ENCODE data around the gene SLC35F4. TPM values are rescaled to one million over a fixed set of nuclear protein-coding genes. Genes with fewer than 3 reads are reported as not detected.

Gene SLC35F4
- polyA plus RNA-seq, 1 donor = 0.09 TPM

DNA sequence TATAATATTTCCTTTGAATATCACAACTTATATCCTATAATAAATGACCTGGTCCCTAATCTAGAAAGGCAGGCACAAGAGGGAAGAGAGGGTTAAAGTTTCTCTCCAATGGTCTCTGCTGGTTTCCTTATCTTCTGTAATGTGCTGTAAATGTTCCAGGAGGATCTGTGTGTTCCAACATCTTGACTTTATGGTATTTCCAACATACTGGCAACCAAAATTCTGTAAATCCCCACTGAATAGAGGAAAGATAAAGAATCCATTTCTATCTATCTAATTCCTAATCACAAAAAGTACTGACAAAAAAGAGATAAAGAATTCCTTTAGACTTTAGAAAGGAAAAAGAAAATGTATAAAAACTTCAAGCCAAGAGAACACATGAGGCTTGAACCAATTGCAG is 225.9 kb downstream of the SLC35F4 start:
- Histone ChIP-seq H3K4me3 (ENCODE audit: low read length) (no peak overlapping the region), H3K27ac (ENCODE audit: low read length) (no peak overlapping the region), H3K27me3 (ENCODE audit: control insufficient read depth, insufficient read depth, low read length) (no peaks in the 10 kb centered on the region), H3K36me3 (ENCODE audit: control insufficient read depth, insufficient read depth, low read length) (no peaks in the 10 kb centered on the region), H3K9me3 (ENCODE audit: control insufficient read depth, low read depth, low read length) (no peaks in the 10 kb centered on the region), H3K4me1 (ENCODE audit: control insufficient read depth, insufficient read depth, low read length) (no peaks in the 10 kb centered on the region)
- no peak for DNase-seq

DNA sequence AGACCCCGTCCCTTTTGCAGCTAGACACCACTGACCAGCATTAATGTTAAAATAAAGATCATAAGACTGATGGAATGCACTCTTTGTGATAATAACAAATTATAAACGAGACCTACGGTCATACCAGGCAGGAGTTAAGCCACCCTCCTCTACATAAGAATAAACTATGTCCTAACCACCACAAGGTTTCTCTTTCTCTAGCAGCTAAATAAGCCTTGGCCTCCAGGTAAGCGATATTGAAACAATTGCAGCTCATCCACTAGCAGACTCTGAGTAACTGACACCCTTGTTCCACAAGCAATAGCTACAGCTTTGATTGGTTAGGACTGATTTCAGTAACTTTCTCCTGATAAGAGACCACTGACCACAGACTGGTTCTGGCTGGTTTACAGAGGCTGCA is 228.0 kb downstream of the SLC35F4 start:
- 100% methylated on average over 2 of the region's 4 CpGs for WGBS (ENCODE audit: insufficient coverage, low lambda C conversion rate)
- Histone ChIP-seq H3K27ac (ENCODE audit: low read length) (no peak overlapping the region), H3K4me1 (ENCODE audit: control insufficient read depth, insufficient read depth, low read length) (no peaks in the 10 kb centered on the region), H3K27me3 (ENCODE audit: control insufficient read depth, insufficient read depth, low read length) (no peaks in the 10 kb centered on the region), H3K9me3 (ENCODE audit: control insufficient read depth, low read depth, low read length) (no peaks in the 10 kb centered on the region), H3K4me3 (ENCODE audit: low read length) (no peak overlapping the region), H3K36me3 (ENCODE audit: control insufficient read depth, insufficient read depth, low read length) (no peaks in the 10 kb centered on the region)
- DNase-seq = no peak

DNA sequence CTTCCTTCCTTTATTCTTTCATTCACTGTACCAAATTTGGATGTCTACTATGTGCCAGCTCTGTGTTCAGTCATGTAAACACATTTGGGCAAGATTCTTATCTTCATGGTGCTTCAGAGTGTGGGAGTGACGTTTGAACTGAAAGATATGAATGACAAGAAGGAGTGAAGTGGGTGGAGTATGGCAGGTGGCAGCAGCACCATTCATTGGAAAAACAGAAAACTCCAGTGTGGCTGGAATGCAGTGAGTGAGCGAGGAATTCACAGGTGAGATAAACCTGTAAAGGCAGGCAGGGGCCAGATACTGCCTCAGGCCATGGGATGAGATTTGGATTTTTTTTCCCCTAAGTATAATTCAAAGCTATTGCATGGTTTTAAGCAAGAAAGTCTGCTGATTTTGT is 231.6 kb downstream of the SLC35F4 start:
- Histone ChIP-seq H3K36me3 (ENCODE audit: control insufficient read depth, insufficient read depth, low read length) (no peaks in the 10 kb centered on the region), H3K9me3 (ENCODE audit: control insufficient read depth, low read depth, low read length) (no peaks in the 10 kb centered on the region), H3K4me3 (ENCODE audit: low read length) (no peak overlapping the region), H3K27ac (ENCODE audit: low read length) (no peak overlapping the region), H3K27me3 (ENCODE audit: control insufficient read depth, insufficient read depth, low read length) (no peaks in the 10 kb centered on the region), H3K4me1 (ENCODE audit: control insufficient read depth, insufficient read depth, low read length) (no peaks in the 10 kb centered on the region)
- WGBS (ENCODE audit: insufficient coverage, low lambda C conversion rate) = 0% methylated on average over 1 of the region's 2 CpGs
- no peak for DNase-seq

DNA sequence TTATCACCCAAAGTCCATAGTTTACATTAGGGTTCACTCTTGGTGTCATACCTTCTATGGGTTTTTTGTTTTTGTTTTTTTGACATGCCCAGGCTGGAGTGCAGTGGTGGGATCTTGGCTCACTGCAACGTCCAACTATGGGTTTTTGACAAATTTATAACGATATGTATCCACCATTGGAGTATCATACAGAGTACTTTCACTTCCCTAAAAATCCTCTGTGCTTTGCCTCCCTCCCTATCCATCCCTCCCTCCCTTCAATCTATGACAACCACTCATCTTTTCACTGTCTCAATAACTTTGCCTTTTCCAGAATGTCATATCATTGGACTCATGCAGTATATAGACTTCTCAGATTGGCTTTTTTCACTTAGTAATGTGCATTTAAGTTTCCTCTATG is 233.2 kb downstream of the SLC35F4 start:
- DNase-seq = no peak
- H3K27ac ChIP-seq (ENCODE audit: low read length) = no peak overlapping the region
- H3K4me3 ChIP-seq (ENCODE audit: low read length) = no peak overlapping the region
- WGBS (ENCODE audit: insufficient coverage, low lambda C conversion rate) = 83% methylated on average over 2 of the region's 2 CpGs
- H3K4me1 ChIP-seq (ENCODE audit: control insufficient read depth, insufficient read depth, low read length) = no peaks in the 10 kb centered on the region
- no peaks in the 10 kb centered on the region for H3K27me3 ChIP-seq (ENCODE audit: control insufficient read depth, insufficient read depth, low read length)
- H3K9me3 ChIP-seq (ENCODE audit: control insufficient read depth, low read depth, low read length) = no peaks in the 10 kb centered on the region
- H3K36me3 ChIP-seq (ENCODE audit: control insufficient read depth, insufficient read depth, low read length) = no peaks in the 10 kb centered on the region

DNA sequence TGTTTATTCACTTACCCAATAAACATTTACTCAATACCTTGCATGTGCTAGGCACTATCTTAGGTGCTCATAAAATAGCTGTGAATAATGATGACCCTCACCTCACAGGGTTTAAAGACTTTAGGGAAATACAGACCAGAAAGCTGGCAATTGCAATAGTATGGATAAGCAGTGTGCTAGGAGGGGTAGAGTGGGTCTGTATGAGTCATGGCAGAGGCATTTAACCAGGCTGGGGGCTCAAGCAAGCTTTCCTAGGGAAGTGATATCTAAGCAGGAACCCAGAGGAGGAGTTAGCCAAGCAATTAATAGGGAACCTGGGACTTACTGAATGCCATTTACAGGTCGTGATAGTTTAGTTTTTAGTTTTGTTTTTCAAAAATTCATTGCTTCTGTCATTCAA is 248.4 kb downstream of the SLC35F4 start:
- Histone ChIP-seq H3K27me3 (ENCODE audit: control insufficient read depth, insufficient read depth, low read length) (no peaks in the 10 kb centered on the region), H3K9me3 (ENCODE audit: control insufficient read depth, low read depth, low read length) (no peaks in the 10 kb centered on the region), H3K4me3 (ENCODE audit: low read length) (no peak overlapping the region), H3K27ac (ENCODE audit: low read length) (no peak overlapping the region), H3K4me1 (ENCODE audit: control insufficient read depth, insufficient read depth, low read length) (no peaks in the 10 kb centered on the region), H3K36me3 (ENCODE audit: control insufficient read depth, insufficient read depth, low read length) (no peaks in the 10 kb centered on the region)
- no peak for DNase-seq
- no CpG with 5 or more reads among the region's 1 CpG for WGBS (ENCODE audit: insufficient coverage, low lambda C conversion rate)

DNA sequence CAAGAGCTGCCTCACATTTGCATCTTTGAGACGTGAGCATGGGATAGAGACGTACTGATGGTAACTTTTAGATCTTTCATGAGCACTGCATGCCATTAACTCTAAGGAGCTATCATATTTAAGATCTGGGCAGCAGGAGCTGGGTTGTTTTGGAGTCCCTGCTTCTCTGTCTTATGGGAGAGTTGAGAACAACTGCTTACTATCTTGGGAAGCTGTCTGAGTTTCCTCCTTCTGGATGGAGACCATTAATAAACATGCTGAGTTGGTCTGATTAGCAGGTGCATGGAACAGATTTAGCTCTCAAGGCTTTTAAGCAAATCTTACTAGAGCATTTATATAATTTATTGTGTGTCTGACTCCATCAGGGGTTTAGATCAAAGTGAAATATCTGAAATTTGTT is 252.9 kb downstream of the SLC35F4 start:
- Histone ChIP-seq H3K4me1 (ENCODE audit: control insufficient read depth, insufficient read depth, low read length) (no peaks in the 10 kb centered on the region), H3K27ac (ENCODE audit: low read length) (no peak overlapping the region), H3K36me3 (ENCODE audit: control insufficient read depth, insufficient read depth, low read length) (no peaks in the 10 kb centered on the region), H3K4me3 (ENCODE audit: low read length) (no peak overlapping the region), H3K9me3 (ENCODE audit: control insufficient read depth, low read depth, low read length) (no peaks in the 10 kb centered on the region), H3K27me3 (ENCODE audit: control insufficient read depth, insufficient read depth, low read length) (no peaks in the 10 kb centered on the region)
- WGBS (ENCODE audit: insufficient coverage, low lambda C conversion rate) = no CpG with 5 or more reads among the region's 2 CpGs
- DNase-seq = no peak

DNA sequence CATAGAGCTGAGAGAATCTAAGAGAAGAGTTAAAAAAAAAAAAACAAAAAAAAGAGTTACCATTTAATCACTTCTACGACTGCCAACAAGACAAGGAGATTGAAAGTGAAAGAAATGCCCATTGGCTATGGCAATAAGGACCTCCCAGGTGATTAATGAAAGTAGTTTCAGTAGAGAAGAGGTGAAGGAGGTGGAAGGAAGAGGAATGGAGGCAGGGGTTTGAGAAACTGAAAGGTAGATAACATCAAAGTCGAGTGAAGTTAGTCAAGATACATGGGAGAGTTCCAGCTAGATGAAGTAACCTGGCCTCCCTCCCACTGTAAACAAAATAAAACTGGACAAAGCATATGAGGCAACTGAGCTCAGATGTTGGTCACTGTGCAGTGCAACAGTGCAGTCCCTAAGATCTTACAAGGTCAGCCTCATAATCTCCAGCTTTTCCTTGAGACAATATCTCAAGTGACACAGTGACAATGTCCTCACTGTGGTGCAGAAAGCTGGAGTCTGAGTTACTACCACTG is 254.3 kb downstream of the SLC35F4 start:
- Histone ChIP-seq H3K4me3 (ENCODE audit: low read length) (no peak overlapping the region), H3K27ac (ENCODE audit: low read length) (no peak overlapping the region)
- 45% methylated on average over 2 of the region's 2 CpGs for WGBS (ENCODE audit: insufficient coverage, low lambda C conversion rate)

DNA sequence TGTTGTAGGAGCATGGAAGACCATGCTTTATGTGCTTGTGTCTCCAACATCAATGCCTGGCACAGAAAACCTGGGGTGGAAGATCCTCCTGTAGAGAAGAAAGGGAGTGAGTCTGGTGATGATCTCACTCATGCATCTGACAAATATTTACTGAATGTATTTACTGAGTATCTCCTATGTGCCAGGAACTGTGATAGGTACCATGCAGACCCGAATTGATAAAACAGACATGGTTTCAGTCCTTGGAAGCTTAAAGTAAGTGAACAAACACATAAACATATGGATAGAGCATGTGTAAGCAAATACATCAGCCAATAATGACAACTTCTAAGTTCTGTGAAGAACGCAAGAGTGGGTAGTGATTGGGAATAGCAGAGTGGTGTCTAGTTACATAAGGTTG is 255.3 kb downstream of the SLC35F4 start:
- no peak for DNase-seq
- 100% methylated on average over 1 of the region's 2 CpGs for WGBS (ENCODE audit: insufficient coverage, low lambda C conversion rate)
- H3K4me3 ChIP-seq (ENCODE audit: low read length) = no peak overlapping the region
- no peaks in the 10 kb centered on the region for H3K4me1 ChIP-seq (ENCODE audit: control insufficient read depth, insufficient read depth, low read length)
- H3K27ac ChIP-seq (ENCODE audit: low read length) = no peak overlapping the region
- H3K36me3 ChIP-seq (ENCODE audit: control insufficient read depth, insufficient read depth, low read length) = no peaks in the 10 kb centered on the region
- no peaks in the 10 kb centered on the region for H3K9me3 ChIP-seq (ENCODE audit: control insufficient read depth, low read depth, low read length)
- no peaks in the 10 kb centered on the region for H3K27me3 ChIP-seq (ENCODE audit: control insufficient read depth, insufficient read depth, low read length)

More for the DNA sequence above, 254.3 kb downstream of the SLC35F4 start:
- Histone ChIP-seq H3K9me3 (ENCODE audit: control insufficient read depth, low read depth, low read length) (no peaks in the 10 kb centered on the region), H3K36me3 (ENCODE audit: control insufficient read depth, insufficient read depth, low read length) (no peaks in the 10 kb centered on the region), H3K27me3 (ENCODE audit: control insufficient read depth, insufficient read depth, low read length) (no peaks in the 10 kb centered on the region), H3K4me1 (ENCODE audit: control insufficient read depth, insufficient read depth, low read length) (no peaks in the 10 kb centered on the region)
- no peak for DNase-seq

DNA sequence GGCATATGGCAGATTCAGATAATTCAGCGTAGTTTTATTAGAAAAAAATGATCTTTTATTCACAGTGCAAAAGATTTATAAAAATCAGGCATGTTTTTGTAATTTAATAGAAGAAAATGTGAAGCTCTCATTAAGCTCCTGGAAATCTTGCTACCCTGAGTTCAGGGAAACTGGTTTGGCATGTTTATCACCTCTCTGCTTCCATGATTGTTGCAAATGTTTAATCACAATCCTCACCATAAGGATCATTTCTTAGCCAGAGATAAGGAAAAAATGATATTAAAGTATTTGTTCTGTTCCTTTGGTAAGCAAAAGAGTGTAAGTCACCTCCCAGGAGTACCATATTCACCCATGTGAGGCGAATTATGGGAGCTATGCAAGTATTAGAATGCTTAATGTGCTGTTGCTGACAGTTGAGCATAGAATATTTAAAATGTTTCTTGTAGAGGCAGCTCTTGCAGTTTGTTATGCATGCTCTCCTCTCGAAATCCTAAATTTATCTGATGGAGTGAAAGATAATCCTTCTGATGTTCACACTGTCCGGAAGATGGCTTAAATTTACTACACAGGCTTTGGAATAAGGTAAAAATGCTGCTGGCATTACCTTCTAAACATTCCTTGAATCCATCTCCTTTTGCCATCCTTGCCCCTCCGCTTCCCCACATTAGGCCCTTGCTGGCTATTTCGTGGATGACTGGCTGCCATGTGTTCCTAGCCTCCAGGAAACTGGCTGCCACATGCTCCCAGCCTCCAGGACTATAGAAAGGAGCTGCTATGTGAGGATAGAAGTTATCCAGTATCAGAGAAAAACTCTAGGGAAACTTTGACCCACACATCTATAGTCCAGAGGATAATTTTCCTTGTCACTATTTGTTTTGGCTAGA is 256.5 kb downstream of the SLC35F4 start:
- Histone ChIP-seq H3K4me3 (ENCODE audit: low read length) (no peak overlapping the region), H3K4me1 (ENCODE audit: control insufficient read depth, insufficient read depth, low read length) (no peaks in the 10 kb centered on the region), H3K27me3 (ENCODE audit: control insufficient read depth, insufficient read depth, low read length) (no peaks in the 10 kb centered on the region), H3K9me3 (ENCODE audit: control insufficient read depth, low read depth, low read length) (no peaks in the 10 kb centered on the region), H3K36me3 (ENCODE audit: control insufficient read depth, insufficient read depth, low read length) (no peaks in the 10 kb centered on the region), H3K27ac (ENCODE audit: low read length) (no peak overlapping the region)
- 0% methylated on average over 1 of the region's 6 CpGs for WGBS (ENCODE audit: insufficient coverage, low lambda C conversion rate)
- DNase-seq = no peak

DNA sequence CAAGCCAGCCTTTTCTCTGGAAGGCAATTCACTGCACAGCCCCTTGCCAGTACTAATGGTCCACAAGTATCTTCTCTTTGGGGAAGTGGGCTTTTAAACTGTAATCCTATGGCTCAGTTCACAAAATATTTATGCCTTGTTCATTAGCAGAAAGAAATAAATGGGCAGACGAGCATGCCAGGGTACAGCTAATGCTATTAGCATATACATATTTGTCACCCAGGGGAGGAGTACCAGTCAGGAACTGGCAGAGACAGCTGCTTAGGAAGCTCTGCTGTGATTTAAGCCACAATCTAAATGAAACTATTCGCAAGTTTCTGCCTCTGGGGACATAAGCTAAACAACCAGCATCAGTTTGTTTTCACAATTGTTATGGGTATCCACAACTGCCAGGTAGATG is 258.8 kb downstream of the SLC35F4 start:
- Histone ChIP-seq H3K4me3 (ENCODE audit: low read length) (no peak overlapping the region), H3K4me1 (ENCODE audit: control insufficient read depth, insufficient read depth, low read length) (no peaks in the 10 kb centered on the region), H3K9me3 (ENCODE audit: control insufficient read depth, low read depth, low read length) (no peaks in the 10 kb centered on the region), H3K36me3 (ENCODE audit: control insufficient read depth, insufficient read depth, low read length) (no peaks in the 10 kb centered on the region), H3K27ac (ENCODE audit: low read length) (no peak overlapping the region), H3K27me3 (ENCODE audit: control insufficient read depth, insufficient read depth, low read length) (no peaks in the 10 kb centered on the region)
- no peak for DNase-seq
- no CpG with 5 or more reads among the region's 2 CpGs for WGBS (ENCODE audit: insufficient coverage, low lambda C conversion rate)

DNA sequence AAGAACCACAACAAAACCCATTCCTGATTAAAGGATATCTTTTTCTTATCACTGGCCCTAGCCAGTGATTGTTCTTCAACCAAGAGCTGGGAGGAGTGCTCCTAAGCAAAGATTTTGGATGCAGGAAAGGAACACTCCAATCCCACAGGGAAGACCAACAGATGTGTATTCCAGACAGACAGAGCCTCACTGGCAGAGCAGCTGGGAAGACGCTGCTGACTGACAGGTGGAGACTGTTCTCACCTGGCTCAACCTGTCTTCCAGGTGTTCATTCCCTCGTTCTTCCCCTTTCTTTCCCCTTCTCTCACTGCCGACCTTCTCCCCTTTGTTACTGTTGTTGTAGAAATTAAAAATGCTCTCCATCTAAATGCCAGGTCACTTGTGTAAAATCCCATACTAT is 282.5 kb downstream of the SLC35F4 start:
- no peaks in the 10 kb centered on the region for H3K4me1 ChIP-seq (ENCODE audit: control insufficient read depth, insufficient read depth, low read length)
- WGBS (ENCODE audit: insufficient coverage, low lambda C conversion rate) = no CpG with 5 or more reads among the region's 3 CpGs
- no peak overlapping the region for H3K4me3 ChIP-seq (ENCODE audit: low read length)
- no peaks in the 10 kb centered on the region for H3K27me3 ChIP-seq (ENCODE audit: control insufficient read depth, insufficient read depth, low read length)
- no peak for DNase-seq
- H3K9me3 ChIP-seq (ENCODE audit: control insufficient read depth, low read depth, low read length) = no peaks in the 10 kb centered on the region
- no peak overlapping the region for H3K27ac ChIP-seq (ENCODE audit: low read length)
- no peaks in the 10 kb centered on the region for H3K36me3 ChIP-seq (ENCODE audit: control insufficient read depth, insufficient read depth, low read length)
